ENCODE measurements around the gene GANAB. TPM values are rescaled to one million over a fixed set of nuclear protein-coding genes. Genes with fewer than 3 reads are reported as not detected.

The GANAB gene
- total and polyA plus RNA-seq, 2 of the 13 experiments (the other 11 are each of a cell fraction or from before 2014, with no cell fraction given), result 99.5 to 234 TPM

- TF ChIP-seq CREM (IDR thresholded peaks at IDR 0.05), result peak; percentile 74
- no peak for TF ChIP-seq CREM (CRISPR knock-in tag; IDR thresholded peaks at IDR 0.05)
- peak; percentile 66 for TF ChIP-seq GABPA (IDR thresholded peaks at IDR 0.05; ENCODE audit: low read depth, low read length)
- TF ChIP-seq GABPA (CRISPR knock-in tag; IDR thresholded peaks at IDR 0.05; ENCODE audit: low read depth), result peak; percentile 91
- no peak for TF ChIP-seq ZFP37 (CRISPR knock-in tag; IDR thresholded peaks at IDR 0.05; ENCODE audit: borderline replicate concordance)
- no peak for TF ChIP-seq ZSCAN25 (CRISPR knock-in tag; IDR thresholded peaks at IDR 0.05)
- TF ChIP-seq SRSF1 (optimal IDR thresholded peaks at IDR 0.05; ENCODE audit: low read depth, low read length), result peak; percentile 91
- peak; percentile 3; the same call in 1 of the 2 replicates for TF ChIP-seq FOXO1 (CRISPR knock-in tag; IDR thresholded peaks at IDR 0.05)
- no peak for TF ChIP-seq ZNF367 (CRISPR knock-in tag; IDR thresholded peaks at IDR 0.05; ENCODE audit: borderline replicate concordance)
- no peak for TF ChIP-seq CENPX (CRISPR knock-in tag; IDR thresholded peaks at IDR 0.05)
- peak; percentile 98 for TF ChIP-seq YY1 (IDR thresholded peaks at IDR 0.05; ENCODE audit: insufficient read depth, insufficient replicate concordance, low read depth, low read length)
- no peak for TF ChIP-seq HDAC6 (IDR thresholded peaks at IDR 0.05; ENCODE audit: low read depth, low read length)
- peak; percentile 74 for TF ChIP-seq KDM5B (CRISPR knock-in tag; IDR thresholded peaks at IDR 0.05; ENCODE audit: borderline replicate concordance)
- no peak for TF ChIP-seq TCF12 (IDR thresholded peaks at IDR 0.05)
- TF ChIP-seq TCF12 (CRISPR knock-in tag; IDR thresholded peaks at IDR 0.05), result peak; percentile 75; the same call in 1 of the 2 replicates
- no peak for TF ChIP-seq ZBTB1 (CRISPR knock-in tag; IDR thresholded peaks at IDR 0.05; ENCODE audit: borderline replicate concordance)
- TF ChIP-seq ZFP82 (CRISPR knock-in tag; IDR thresholded peaks at IDR 0.05; ENCODE audit: borderline replicate concordance), result peak; percentile 85
- no peak for TF ChIP-seq JUN (CRISPR knock-in tag; IDR thresholded peaks at IDR 0.05)
- no peak for TF ChIP-seq PLRG1 (conservative IDR thresholded peaks at IDR 0.05)
- TF ChIP-seq, protein P1, sequence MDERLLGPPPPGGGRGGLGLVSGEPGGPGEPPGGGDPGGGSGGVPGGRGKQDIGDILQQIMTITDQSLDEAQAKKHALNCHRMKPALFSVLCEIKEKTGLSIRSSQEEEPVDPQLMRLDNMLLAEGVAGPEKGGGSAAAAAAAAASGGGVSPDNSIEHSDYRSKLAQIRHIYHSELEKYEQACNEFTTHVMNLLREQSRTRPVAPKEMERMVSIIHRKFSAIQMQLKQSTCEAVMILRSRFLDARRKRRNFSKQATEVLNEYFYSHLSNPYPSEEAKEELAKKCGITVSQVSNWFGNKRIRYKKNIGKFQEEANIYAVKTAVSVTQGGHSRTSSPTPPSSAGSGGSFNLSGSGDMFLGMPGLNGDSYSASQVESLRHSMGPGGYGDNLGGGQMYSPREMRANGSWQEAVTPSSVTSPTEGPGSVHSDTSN (CRISPR knock-in tag; IDR thresholded peaks at IDR 0.05), result no peak
- TF ChIP-seq RARG (CRISPR knock-in tag; IDR thresholded peaks at IDR 0.05; ENCODE audit: low read depth), result no peak
- no peak for TF ChIP-seq ZNF432 (CRISPR knock-in tag; IDR thresholded peaks at IDR 0.05; ENCODE audit: borderline replicate concordance)
- TF ChIP-seq ZNF274 (CRISPR knock-in tag; IDR thresholded peaks at IDR 0.05), result no peak
- TF ChIP-seq MIXL1 (CRISPR knock-in tag; IDR thresholded peaks at IDR 0.05), result peak; percentile 18; the same call in 1 of the 2 replicates
- TF ChIP-seq ZNF124 (CRISPR knock-in tag; IDR thresholded peaks at IDR 0.05), result no peak
- TF ChIP-seq SMYD3 (CRISPR knock-in tag; IDR thresholded peaks at IDR 0.05), result no peak
- no peak for TF ChIP-seq IKZF1 (IDR thresholded peaks at IDR 0.05)
- TF ChIP-seq NPAS2 (CRISPR knock-in tag; IDR thresholded peaks at IDR 0.05; ENCODE audit: borderline replicate concordance), result no peak
- TF ChIP-seq RCOR2 (CRISPR knock-in tag; IDR thresholded peaks at IDR 0.05), result no peak
- peak; percentile 98 for TF ChIP-seq KDM2A (CRISPR knock-in tag; IDR thresholded peaks at IDR 0.05; ENCODE audit: borderline replicate concordance, low read depth)
- TF ChIP-seq FOSL2 (CRISPR knock-in tag; IDR thresholded peaks at IDR 0.05), result no peak
- TF ChIP-seq TARDBP (CRISPR knock-in tag; IDR thresholded peaks at IDR 0.05), result peak; percentile 71
- TF ChIP-seq ZNF468 (CRISPR knock-in tag; IDR thresholded peaks at IDR 0.05), result no peak
- peak; percentile 52; the same call in 1 of the 2 replicates for TF ChIP-seq BHLHE40 (IDR thresholded peaks at IDR 0.05; ENCODE audit: low read length)
Measured at GRCh38 chr11:62645946-62646824, at the start of gene GANAB (continued).
